ENCODE results near the gene SLC2A10.

SLC2A10 gene

GRCh38 chr20:46755483-46756413 is 46.3 kb downstream of the SLC2A10 start:
- Histone ChIP-seq H3K27me3 (replicated peaks in 2 of 5; ENCODE audit: control insufficient read depth in 4 of 5, insufficient read depth in 5 of 5, low read length in 4 of 5) (peaks cover 0 to 2% (median 0%) of the 10 kb centered on the region in 5 experiments), H3K27ac (ENCODE audit: insufficient read depth in 1 of 2, low read depth in 1 of 2, low read length in 2 of 2, poor library complexity in 1 of 2, severe bottlenecking in 2 of 2) (no peak overlapping the region), H3K36me3 (ENCODE audit: control insufficient read depth in 4 of 4, insufficient read depth in 4 of 4, low read length in 3 of 4) (no peaks in the 10 kb centered on the region), H3K4me1 (ENCODE audit: control extremely low read depth in 1 of 4, control insufficient read depth in 4 of 4, insufficient read depth in 4 of 4, low read length in 3 of 4) (no peaks in the 10 kb centered on the region), H3K4me3 (ENCODE audit: control insufficient read depth in 1 of 7, extremely low read depth in 1 of 7, insufficient read depth in 4 of 7, low read depth in 2 of 7, low read length in 6 of 7) (no peak overlapping the region), H3K9me3 (ENCODE audit: control extremely low read depth in 1 of 5, control insufficient read depth in 4 of 5, insufficient read depth in 2 of 5, low read depth in 1 of 5, low read length in 4 of 5) (no peaks in the 10 kb centered on the region)
- DNase-seq = no peak
- ChIA-PET CTCF (interaction anchor here (0.9 to 4.8 kb wide), 4 partner anchors 9 to 22 kb away, joined by 3 to 14 read pairs (median 4); no protein-coding TSS in a partner anchor), POLR2A (interaction anchor here (0.6 kb wide), 1 partner anchor 349 kb away, joined by 4 read pairs; the partner anchor contains the start of gene ELMO2)
- 89% methylated on average over 6 of the region's 11 CpGs for WGBS (ENCODE audit: insufficient coverage)

DNA sequence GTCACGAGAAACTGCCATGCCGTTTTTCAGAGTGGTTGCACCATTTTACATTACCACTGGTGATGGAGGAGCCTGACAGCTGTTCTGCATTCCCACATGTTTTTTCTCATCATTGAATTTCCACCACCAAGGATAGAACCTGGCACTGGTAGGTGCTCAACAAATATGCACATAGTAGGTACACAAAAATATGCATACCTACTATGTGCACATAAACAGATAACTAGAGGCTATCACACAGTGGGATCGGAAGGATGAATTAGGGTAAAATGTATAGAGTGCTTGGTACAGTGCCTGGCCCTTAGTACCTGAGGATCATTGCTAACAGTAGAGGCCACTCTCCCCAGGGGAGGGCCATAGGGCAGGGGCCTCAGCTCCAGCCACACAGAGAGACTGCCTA is 47.0 kb downstream of the SLC2A10 start:
- DNase-seq = no peak
- peaks cover 0 to 2% (median 0%) of the 10 kb centered on the region in 5 experiments for H3K27me3 ChIP-seq (replicated peaks in 2 of 5; ENCODE audit: control insufficient read depth in 4 of 5, insufficient read depth in 5 of 5, low read length in 4 of 5)
- WGBS (ENCODE audit: insufficient coverage) = 100% methylated on average over 1 of the region's 3 CpGs
- CTCF ChIA-PET = no interaction called here
- H3K4me1 ChIP-seq (ENCODE audit: control extremely low read depth in 1 of 4, control insufficient read depth in 4 of 4, insufficient read depth in 4 of 4, low read length in 3 of 4) = no peaks in the 10 kb centered on the region
- H3K9me3 ChIP-seq (ENCODE audit: control extremely low read depth in 1 of 5, control insufficient read depth in 4 of 5, insufficient read depth in 2 of 5, low read depth in 1 of 5, low read length in 4 of 5) = no peaks in the 10 kb centered on the region
- H3K27ac ChIP-seq (ENCODE audit: insufficient read depth in 1 of 2, low read depth in 1 of 2, low read length in 2 of 2, poor library complexity in 1 of 2, severe bottlenecking in 2 of 2) = no peak overlapping the region
- POLR2A ChIA-PET = no interaction called here
- no peak overlapping the region for H3K4me3 ChIP-seq (ENCODE audit: control insufficient read depth in 1 of 7, extremely low read depth in 1 of 7, insufficient read depth in 4 of 7, low read depth in 2 of 7, low read length in 6 of 7)
- no peaks in the 10 kb centered on the region for H3K36me3 ChIP-seq (ENCODE audit: control insufficient read depth in 4 of 4, insufficient read depth in 4 of 4, low read length in 3 of 4)

DNA sequence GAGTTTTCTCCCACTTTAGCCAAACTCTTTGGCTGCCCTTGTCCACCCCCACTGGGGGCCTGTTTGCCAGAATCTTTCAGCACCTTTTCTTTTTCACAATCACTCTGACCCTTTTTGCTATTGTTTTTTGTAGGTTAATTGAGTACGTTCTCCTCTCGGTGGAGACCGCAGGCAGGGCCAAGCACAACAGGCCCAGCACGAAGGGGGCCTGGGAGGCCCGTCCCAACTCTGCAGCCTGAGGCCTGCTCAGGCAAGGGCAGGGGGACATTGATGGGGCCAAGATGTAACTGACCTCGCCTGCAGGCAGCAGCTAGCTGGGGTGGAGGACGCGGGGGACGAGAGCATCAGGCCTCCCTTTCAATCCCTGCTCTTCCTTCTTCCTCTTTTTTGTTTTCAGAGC is 47.7 kb downstream of the SLC2A10 start:
- Histone ChIP-seq H3K27me3 (replicated peaks in 2 of 5; ENCODE audit: control insufficient read depth in 4 of 5, insufficient read depth in 5 of 5, low read length in 4 of 5) (no peaks in the 10 kb centered on the region), H3K36me3 (ENCODE audit: control insufficient read depth in 4 of 4, insufficient read depth in 4 of 4, low read length in 3 of 4) (no peaks in the 10 kb centered on the region), H3K27ac (ENCODE audit: insufficient read depth in 1 of 2, low read depth in 1 of 2, low read length in 2 of 2, poor library complexity in 1 of 2, severe bottlenecking in 2 of 2) (no peak overlapping the region), H3K9me3 (ENCODE audit: control extremely low read depth in 1 of 5, control insufficient read depth in 4 of 5, insufficient read depth in 2 of 5, low read depth in 1 of 5, low read length in 4 of 5) (no peaks in the 10 kb centered on the region), H3K4me3 (ENCODE audit: control insufficient read depth in 1 of 7, extremely low read depth in 1 of 7, insufficient read depth in 4 of 7, low read depth in 2 of 7, low read length in 6 of 7) (no peak overlapping the region), H3K4me1 (ENCODE audit: control extremely low read depth in 1 of 4, control insufficient read depth in 4 of 4, insufficient read depth in 4 of 4, low read length in 3 of 4) (no peaks in the 10 kb centered on the region)
- CTCF ChIA-PET = interaction anchor here (0.9 to 1.4 kb wide), 2 partner anchors 13 to 37 kb away, joined by 3 to 4 read pairs; no protein-coding TSS in a partner anchor
- no peak for DNase-seq
- WGBS (ENCODE audit: insufficient coverage) = 93% methylated on average over 9 of the region's 9 CpGs
- POLR2A ChIA-PET = no interaction called here

- no peaks in the 10 kb centered on the region for H3K4me1 ChIP-seq (ENCODE audit: control extremely low read depth in 1 of 4, control insufficient read depth in 4 of 4, insufficient read depth in 4 of 4, low read length in 3 of 4)
- ChIA-PET POLR2A (no interaction called here), CTCF (interaction anchor here (0.9 to 1.4 kb wide), 2 partner anchors 12 to 38 kb away, joined by 3 to 4 read pairs; no protein-coding TSS in a partner anchor)
- peak; percentile 77 to 88 (median 84) for DNase-seq
- H3K9me3 ChIP-seq (ENCODE audit: control extremely low read depth in 1 of 5, control insufficient read depth in 4 of 5, insufficient read depth in 2 of 5, low read depth in 1 of 5, low read length in 4 of 5) = no peaks in the 10 kb centered on the region
- no peaks in the 10 kb centered on the region for H3K27me3 ChIP-seq (replicated peaks in 2 of 5; ENCODE audit: control insufficient read depth in 4 of 5, insufficient read depth in 5 of 5, low read length in 4 of 5)
- H3K36me3 ChIP-seq (ENCODE audit: control insufficient read depth in 4 of 4, insufficient read depth in 4 of 4, low read length in 3 of 4) = no peaks in the 10 kb centered on the region
- H3K4me3 ChIP-seq (ENCODE audit: control insufficient read depth in 1 of 7, extremely low read depth in 1 of 7, insufficient read depth in 4 of 7, low read depth in 2 of 7, low read length in 6 of 7) = no peak overlapping the region
- H3K27ac ChIP-seq (ENCODE audit: insufficient read depth in 1 of 2, low read depth in 1 of 2, low read length in 2 of 2, poor library complexity in 1 of 2, severe bottlenecking in 2 of 2) = no peak overlapping the region
- 52% methylated on average over 11 of the region's 17 CpGs for WGBS (ENCODE audit: insufficient coverage)
Observed at GRCh38 chr20:46757754-46758678, 48.6 kb downstream of the SLC2A10 start.

GRCh38 chr20:46758929-46759669 is 49.6 kb downstream of the SLC2A10 start:
- no peak overlapping the region for H3K27ac ChIP-seq (ENCODE audit: insufficient read depth in 1 of 2, low read depth in 1 of 2, low read length in 2 of 2, poor library complexity in 1 of 2, severe bottlenecking in 2 of 2)
- no peaks in the 10 kb centered on the region for H3K9me3 ChIP-seq (ENCODE audit: control extremely low read depth in 1 of 5, control insufficient read depth in 4 of 5, insufficient read depth in 2 of 5, low read depth in 1 of 5, low read length in 4 of 5)
- ChIA-PET CTCF (no interaction called here), POLR2A (no interaction called here)
- H3K27me3 ChIP-seq (replicated peaks in 2 of 5; ENCODE audit: control insufficient read depth in 4 of 5, insufficient read depth in 5 of 5, low read length in 4 of 5) = no peaks in the 10 kb centered on the region
- no peak for DNase-seq
- no peaks in the 10 kb centered on the region for H3K4me1 ChIP-seq (ENCODE audit: control extremely low read depth in 1 of 4, control insufficient read depth in 4 of 4, insufficient read depth in 4 of 4, low read length in 3 of 4)
- H3K4me3 ChIP-seq (ENCODE audit: control insufficient read depth in 1 of 7, extremely low read depth in 1 of 7, insufficient read depth in 4 of 7, low read depth in 2 of 7, low read length in 6 of 7) = no peak overlapping the region
- no peaks in the 10 kb centered on the region for H3K36me3 ChIP-seq (ENCODE audit: control insufficient read depth in 4 of 4, insufficient read depth in 4 of 4, low read length in 3 of 4)
- WGBS (ENCODE audit: insufficient coverage) = 100% methylated on average over 4 of the region's 6 CpGs

DNA sequence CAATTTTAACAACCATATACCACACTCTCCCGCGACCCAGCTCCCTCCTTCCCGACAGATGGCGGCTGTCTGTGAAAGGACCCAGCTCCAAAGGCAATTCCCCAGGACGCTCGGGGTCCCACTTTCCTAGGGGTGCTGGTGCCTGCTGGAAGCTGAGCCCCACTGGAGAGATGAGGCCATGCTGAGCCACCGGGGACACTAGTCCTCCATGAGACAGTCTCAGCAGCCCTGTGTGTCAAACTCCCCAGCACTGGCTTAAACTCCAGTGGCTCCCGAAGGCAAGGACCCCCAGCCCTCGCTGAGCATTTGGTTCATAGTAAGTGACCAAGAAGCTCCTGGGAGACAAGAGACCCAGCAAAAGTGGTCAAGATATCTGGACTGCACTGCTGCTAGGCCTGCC is 52.1 kb downstream of the SLC2A10 start:
- no peak for DNase-seq
- CTCF ChIA-PET = no interaction called here
- 98% methylated on average over 9 of the region's 9 CpGs for WGBS (ENCODE audit: insufficient coverage)

More for the DNA sequence above, 52.1 kb downstream of the SLC2A10 start:
- no peaks in the 10 kb centered on the region for H3K4me1 ChIP-seq (ENCODE audit: control extremely low read depth in 1 of 4, control insufficient read depth in 4 of 4, insufficient read depth in 4 of 4, low read length in 3 of 4)
- H3K27me3 ChIP-seq (replicated peaks in 2 of 5; ENCODE audit: control insufficient read depth in 4 of 5, insufficient read depth in 5 of 5, low read length in 4 of 5) = peaks cover 0 to 5% (median 0%) of the 10 kb centered on the region in 5 experiments
- H3K9me3 ChIP-seq (ENCODE audit: control extremely low read depth in 1 of 5, control insufficient read depth in 4 of 5, insufficient read depth in 2 of 5, low read depth in 1 of 5, low read length in 4 of 5) = no peaks in the 10 kb centered on the region
- no peak overlapping the region for H3K4me3 ChIP-seq (ENCODE audit: control insufficient read depth in 1 of 7, extremely low read depth in 1 of 7, insufficient read depth in 4 of 7, low read depth in 2 of 7, low read length in 6 of 7)
- H3K36me3 ChIP-seq (ENCODE audit: control insufficient read depth in 4 of 4, insufficient read depth in 4 of 4, low read length in 3 of 4) = no peaks in the 10 kb centered on the region
- POLR2A ChIA-PET = no interaction called here
- no peak overlapping the region for H3K27ac ChIP-seq (ENCODE audit: insufficient read depth in 1 of 2, low read depth in 1 of 2, low read length in 2 of 2, poor library complexity in 1 of 2, severe bottlenecking in 2 of 2)

Data from common myeloid progenitor, CD34-positive (primary cell).